ENCODE measurements around the gene NFIX.

Gene NFIX

GRCh38 chr19:13068085-13068846, 73.0 kb downstream of the NFIX start:
- no peak for DNase-seq (ENCODE audit: low spot score)
- no peak for TF ChIP-seq CTCF (IDR thresholded peaks at IDR 0.05; ENCODE audit: borderline replicate concordance, control extremely low read depth, extremely low read depth, insufficient read depth, missing control alignments)
- in situ Hi-C loops (cut with MboI; ENCODE audit: low sequenced_read_pairs, unreplicated experiment) = no loop called here

GRCh38 chr19:13069415-13070359, 74.4 kb downstream of the NFIX start:
- no peak for DNase-seq (ENCODE audit: low spot score)
- in situ Hi-C loops (cut with MboI; ENCODE audit: low sequenced_read_pairs, unreplicated experiment) = no loop called here
- no peak for TF ChIP-seq CTCF (IDR thresholded peaks at IDR 0.05; ENCODE audit: borderline replicate concordance, control extremely low read depth, extremely low read depth, insufficient read depth, missing control alignments)

GRCh38 chr19:13070425-13071140, 75.3 kb downstream of the NFIX start:
- no peak for DNase-seq (ENCODE audit: low spot score)
- in situ Hi-C loops (cut with MboI; ENCODE audit: low sequenced_read_pairs, unreplicated experiment) = no loop called here
- TF ChIP-seq CTCF (IDR thresholded peaks at IDR 0.05; ENCODE audit: borderline replicate concordance, control extremely low read depth, extremely low read depth, insufficient read depth, missing control alignments) = no peak

GRCh38 chr19:13071444-13072187, 76.3 kb downstream of the NFIX start:
- no peak for TF ChIP-seq CTCF (IDR thresholded peaks at IDR 0.05; ENCODE audit: borderline replicate concordance, control extremely low read depth, extremely low read depth, insufficient read depth, missing control alignments)
- in situ Hi-C loops (cut with MboI; ENCODE audit: low sequenced_read_pairs, unreplicated experiment) = no loop called here

GRCh38 chr19:13072188-13072908, 77.1 kb downstream of the NFIX start:
- in situ Hi-C loops (cut with MboI; ENCODE audit: low sequenced_read_pairs, unreplicated experiment) = no loop called here
- DNase-seq (ENCODE audit: low spot score) = no peak
- no peak for TF ChIP-seq CTCF (IDR thresholded peaks at IDR 0.05; ENCODE audit: borderline replicate concordance, control extremely low read depth, extremely low read depth, insufficient read depth, missing control alignments)

More at GRCh38 chr19:13071444-13072187, 76.3 kb downstream of the NFIX start:
- DNase-seq (ENCODE audit: low spot score) = no peak
